GM19455 (cell line): Measurements from ENCODE around the gene SMIM3.
"Not testable (repeated sequence)": the region's sequence is repeated elsewhere in the genome, so short reads cannot be mapped to it uniquely, and the experiment has no call there.

ENCODE experiments used
- ATAC-seq: cut with Tn5 transposase; IDR thresholded peaks from one replicate; pipeline ENCODE4 v1.9.1; 2021; ENCODE audit not compliant: unreplicated experiment

The SMIM3 gene

DNA sequence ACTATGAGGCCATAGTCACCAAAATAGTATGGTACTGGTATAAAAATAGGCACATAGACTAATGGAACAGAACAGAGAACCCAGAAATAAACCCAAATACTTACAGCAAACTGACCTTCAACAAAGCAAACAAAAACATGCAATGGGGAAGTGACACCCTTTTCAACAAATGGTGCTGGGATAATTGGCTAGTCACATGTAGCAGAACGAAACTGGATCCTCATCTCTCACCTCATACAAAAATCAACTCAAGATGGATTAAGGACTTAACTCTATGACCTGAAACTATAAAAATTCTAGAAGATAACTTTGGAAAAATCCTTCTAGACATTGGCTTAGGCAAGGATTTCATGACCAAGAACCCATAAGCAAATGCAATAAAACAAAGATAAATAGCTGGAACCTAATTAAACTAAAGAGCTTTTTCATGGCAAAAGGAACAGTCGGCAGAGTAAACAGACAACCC is 14.9 kb downstream of the SMIM3 start:
- ATAC-seq: not testable (repeated sequence)

GRCh38 chr5:150794927-150795326 is 16.4 kb downstream of the SMIM3 start:
- no peak for ATAC-seq

DNA sequence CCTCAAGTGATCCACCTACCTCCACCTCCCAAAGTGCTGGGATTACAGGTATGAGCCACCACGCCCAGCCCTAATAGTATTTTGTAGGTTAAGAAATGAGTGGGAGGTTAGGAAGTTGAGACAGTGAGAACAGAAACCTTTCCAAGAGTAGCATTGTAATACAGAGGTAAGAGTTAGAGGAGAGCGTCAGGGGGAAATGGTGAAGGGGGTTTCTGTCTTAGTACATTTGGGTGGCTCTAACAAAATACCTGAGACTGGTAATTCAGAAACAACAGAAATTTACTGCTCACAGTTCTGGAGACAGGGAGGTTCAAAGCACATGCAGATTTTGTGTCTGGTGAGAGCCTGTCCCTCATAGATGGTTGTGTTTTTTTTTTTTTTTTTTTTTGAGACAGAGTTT is 18.8 kb downstream of the SMIM3 start:
- no peak for ATAC-seq

DNA sequence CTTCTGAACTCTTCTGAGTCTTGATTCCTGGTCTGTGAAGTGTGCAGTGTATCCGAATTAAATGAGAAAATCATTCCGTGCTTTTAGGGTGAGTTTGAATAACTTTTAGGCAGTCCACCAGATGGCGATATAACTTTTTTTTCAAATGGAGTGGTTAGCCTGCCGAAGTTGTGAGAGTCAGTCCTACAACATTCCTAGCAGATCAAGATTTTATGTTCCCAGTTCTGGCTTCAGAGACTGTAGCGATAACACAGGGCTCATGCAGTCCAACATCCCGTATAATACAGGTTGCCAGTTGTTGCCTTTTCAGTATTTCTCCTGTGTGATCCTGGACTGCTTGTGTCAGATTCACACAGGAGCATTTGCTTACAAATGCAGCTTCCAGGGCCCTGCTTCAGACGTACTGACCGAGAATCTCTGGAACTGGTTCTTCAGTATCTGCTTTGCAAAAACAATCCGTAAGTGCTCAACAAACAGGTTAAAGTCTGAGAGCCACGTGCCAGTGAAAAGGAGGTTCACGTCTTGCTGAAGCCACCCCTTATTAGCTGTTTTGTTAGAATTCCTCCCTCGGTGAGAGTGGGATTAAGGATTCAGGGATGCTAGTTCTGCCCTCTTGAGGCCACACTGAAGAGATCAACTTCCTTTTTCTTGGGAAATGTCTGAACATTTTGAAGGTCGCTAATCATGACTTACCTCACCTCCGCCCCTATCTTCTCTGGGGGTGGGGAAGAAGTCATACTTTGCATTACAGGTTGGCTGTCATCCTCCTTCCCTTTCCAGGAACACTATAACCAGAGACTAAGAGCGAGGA is 22.8 kb downstream of the SMIM3 start:
- ATAC-seq: no peak

GRCh38 chr5:150804388-150804787 is 25.8 kb downstream of the SMIM3 start:
- ATAC-seq: no peak

GRCh38 chr5:150809363-150809762 is 30.8 kb downstream of the SMIM3 start:
- ATAC-seq: no peak

DNA sequence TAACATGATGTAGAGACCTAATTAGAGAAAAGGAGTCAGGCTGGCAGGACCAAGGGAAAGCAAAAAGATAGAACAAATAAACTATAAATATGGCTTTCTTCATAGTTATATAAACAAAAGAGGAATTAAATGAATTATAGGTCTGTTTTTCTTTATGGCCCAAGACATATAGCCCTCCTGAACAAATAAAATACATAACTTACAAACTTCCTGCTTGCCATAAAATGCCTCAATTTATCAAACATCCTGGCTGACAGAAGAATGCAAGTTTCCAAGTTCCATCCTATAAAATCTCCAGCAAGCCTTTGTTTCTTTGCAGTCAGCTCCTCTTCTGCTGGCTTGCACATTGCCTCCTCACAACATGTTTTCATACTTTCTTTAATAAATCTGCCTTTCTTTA is 36.5 kb downstream of the SMIM3 start:
- no peak for ATAC-seq

DNA sequence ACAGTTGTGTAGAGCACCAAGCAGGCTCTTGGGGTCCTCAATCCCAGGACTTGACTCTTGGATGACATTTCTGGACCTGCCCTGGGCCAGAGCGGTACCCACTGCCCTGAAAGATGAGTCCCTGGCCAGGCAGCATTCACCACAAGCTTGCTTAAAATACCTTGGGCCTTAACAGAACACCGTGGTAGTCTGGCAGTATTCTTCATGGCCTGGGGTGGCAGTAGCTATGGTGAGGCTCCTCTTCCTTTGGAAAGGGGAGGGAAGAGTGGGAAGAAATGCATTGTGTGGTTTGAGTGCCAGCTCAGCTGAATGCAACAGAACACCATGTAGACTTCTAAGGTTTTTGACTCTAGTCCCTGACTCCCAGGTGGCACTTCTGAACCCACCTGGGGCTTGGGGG is 38.4 kb downstream of the SMIM3 start:
- ATAC-seq: no peak

DNA sequence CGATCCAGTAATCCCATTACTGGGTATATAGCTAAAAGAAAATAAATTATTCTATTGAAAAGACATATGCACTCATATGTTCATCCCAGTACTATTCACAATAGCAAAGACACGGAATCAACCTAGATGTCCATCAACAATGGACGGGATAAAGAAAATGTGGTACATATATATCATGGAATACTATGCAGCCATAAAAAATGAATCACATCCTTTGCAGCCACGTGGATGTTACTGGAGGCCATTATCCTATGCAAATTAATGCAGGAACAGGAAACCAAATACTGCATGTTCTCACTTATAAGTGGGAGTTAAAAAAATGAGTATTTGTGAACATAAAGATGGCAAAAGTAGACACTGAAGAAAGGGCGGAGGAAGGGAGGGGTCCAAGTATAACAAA is 51.2 kb downstream of the SMIM3 start:
- ATAC-seq: no peak

DNA sequence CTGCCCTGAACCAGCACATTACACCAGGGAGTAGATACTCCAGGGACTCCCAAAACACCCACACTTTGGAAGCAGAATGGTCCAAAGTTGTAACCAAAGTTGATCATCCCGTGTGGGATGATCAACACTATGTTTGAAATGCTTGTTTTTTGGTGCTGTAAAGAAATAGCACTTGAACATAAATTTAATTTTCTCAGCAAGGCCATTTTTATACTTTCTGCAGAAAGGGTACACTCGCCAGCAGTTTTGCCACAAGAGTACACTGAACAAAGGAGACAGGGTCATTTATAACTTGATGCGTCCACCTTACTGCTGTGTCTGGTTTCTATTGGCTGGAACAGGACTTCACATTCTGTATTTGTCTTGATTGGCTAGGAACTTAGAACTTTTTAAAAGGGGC is 53.3 kb downstream of the SMIM3 start:
- ATAC-seq: not testable (repeated sequence)

DNA sequence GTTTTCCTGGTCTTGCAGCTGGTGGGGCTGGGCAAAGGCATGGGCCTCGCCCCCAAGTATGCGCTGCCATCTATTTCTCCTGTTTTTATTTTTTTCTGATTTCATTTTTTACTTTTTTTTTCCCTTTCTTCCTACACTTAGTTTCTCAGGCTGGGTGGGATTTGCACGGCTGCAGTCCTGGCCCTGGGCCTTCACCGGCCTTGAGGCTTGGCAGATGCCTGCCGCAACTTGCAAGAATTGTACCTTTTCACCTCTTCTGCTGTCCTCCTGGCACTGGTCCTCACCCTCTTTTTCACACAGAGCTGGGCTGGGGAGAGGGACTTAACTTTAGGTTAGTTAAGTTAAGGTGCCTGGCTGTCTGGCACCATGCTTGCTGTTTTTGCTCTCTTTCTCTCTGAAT is 57.5 kb downstream of the SMIM3 start:
- no peak for ATAC-seq

DNA sequence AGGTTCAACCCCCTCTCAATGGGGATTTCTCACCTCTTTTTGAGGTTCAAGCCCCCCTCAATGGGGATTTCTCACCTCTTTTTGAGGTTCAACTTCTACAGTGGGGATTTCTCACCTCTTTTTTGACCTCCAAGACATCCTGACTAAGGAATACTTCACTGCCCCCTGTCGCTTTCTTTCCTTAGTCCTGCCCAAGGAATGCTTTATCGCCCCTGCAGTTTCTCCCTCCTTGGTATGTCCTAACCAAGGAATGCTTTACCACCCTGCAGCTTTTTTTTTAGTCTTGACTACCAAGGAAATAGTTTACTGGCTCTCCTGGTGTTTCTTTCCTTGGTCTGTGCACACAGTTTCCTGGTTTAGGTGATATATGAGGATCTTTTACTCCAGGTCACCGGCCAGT is 58.1 kb downstream of the SMIM3 start:
- ATAC-seq: no peak

DNA sequence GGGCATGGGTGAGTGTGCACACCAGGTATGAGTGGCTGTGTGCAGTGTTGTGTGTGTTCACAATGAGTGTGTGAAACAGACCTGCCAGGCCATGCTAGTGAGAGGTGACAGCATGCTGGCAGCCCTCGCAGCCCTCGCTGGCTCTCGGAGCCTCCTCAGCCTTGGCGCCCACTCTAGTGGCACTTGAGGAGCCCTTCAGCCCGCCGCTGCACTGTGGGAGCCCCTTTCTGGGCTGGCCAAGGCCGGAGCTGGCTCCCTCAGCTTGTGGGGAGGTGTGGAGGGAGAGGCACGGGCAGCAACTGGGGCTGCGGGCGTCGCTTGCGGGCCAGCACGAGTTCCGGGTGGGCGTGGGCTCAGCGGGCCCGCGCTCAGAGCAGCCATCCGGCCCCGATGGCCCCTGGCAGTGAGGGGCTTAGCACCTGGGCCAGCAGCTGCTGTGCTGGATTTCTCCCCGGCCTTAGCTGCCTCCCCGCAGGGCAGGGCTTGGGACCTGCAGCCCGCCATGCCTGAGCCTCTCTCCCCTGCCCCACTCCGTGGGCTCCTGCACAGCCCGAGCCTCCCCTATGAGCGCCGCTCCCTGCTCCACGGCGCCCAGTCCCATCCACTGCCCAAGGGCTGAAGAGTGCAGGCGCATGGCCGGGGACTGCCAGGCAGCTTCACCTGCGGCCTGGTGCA is 66.8 kb downstream of the SMIM3 start:
- not testable (repeated sequence) for ATAC-seq

DNA sequence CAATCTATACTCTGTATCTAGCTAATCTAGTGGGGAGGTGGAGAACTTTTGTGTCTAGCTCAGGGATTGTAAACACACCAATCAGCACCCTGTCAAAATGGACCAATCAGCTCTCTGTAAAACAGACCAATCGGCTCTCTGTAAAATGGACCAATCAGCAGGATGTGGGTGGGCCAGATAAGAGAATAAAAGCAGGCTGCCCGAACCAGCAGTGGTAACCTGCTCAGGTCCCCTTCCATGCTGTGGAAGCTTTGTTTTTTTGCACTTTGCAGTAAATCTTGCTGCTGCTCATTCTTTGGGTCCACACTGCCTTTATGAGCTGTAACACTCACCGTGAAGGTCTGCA is 67.7 kb downstream of the SMIM3 start, which contains the start of gene IRGM:
Gene IRGM (plus strand): TSS at position 214 of the 346 bp plus-strand sequence. CDS start 1,603 bp downstream, outside the sequence.
- not testable (repeated sequence) for ATAC-seq
